ENCODE measurements around the gene MXRA7.
"Not testable (repeated sequence)": the region's sequence is repeated elsewhere in the genome, so short reads cannot be mapped to it uniquely, and the experiment has no call there.

DNA sequence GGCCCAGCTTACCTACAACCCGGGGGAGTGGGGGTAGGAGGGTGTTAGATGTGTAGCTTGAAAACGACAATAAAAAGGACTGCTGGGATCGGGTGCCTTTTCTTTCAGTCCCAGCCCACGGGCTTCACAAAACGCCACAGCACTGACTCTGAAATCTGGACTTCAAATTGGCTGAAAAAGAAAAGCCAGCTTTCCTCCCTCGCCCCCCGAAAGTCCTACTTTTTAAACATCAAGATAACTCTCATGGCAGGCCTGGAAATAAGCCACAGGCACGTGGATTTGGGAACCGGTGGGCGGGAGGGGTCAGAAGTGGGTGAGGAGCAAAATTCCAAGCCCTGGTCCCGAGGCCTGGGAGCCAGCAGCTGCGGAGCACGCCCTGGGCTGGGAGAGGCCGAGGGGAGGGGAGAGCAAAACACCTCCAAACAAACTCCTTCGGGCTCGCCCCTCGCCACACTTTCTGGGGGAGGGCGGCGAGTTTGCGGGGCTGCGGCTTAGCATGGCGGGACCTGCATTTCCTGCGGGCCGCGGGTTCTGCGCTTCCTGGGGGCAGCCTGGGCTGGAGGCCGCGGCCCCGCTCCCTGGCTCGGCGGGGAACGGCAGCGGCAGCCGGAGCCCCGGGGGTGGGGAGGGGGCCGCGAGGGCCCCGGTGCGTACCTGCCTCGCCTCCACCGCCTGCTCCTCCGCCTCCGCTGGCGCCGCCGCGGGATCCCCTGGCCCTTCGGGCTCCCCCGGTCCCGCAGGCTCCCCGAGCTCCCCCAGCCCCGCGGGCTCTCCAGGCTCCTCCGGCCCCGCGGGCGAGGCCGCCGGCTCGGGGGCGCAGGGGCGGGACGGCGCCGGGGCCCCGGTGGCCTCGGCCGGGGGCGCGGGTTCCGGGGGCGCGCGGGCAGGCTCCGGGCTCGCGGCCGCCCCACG lies 558 bp downstream of the MXRA7 start:
- TF ChIP-seq POLR2A, CTCF, POLR2AphosphoS5 (IDR thresholded peaks at IDR 0.05): not testable (repeated sequence)
